ENCODE results near the gene IL17B.

DNA sequence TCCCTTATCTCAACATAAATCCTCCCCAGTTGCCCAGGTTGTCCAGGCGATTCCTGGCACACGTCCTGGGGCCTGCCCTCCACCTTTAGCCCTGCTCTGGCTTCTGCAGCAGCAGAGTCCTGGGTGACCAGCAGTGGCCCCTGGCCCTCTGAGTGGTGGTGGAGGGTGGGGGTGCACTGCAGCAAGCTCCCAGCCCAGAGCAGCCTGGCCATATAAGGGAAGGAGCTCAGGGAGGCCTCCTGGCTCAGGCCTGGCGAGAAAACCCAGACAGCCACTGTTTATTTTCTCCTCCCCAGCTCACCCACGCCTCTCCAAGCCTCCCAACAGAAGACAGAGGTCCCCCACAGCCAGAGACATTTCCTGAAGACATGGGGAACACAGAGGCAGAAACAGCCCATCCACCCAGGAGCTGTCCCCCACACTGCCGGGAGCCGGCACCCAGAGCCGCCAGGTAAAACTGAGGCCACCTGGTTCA, 44.7 kb upstream of the IL17B start:
- TF ChIP-seq, protein P1, sequence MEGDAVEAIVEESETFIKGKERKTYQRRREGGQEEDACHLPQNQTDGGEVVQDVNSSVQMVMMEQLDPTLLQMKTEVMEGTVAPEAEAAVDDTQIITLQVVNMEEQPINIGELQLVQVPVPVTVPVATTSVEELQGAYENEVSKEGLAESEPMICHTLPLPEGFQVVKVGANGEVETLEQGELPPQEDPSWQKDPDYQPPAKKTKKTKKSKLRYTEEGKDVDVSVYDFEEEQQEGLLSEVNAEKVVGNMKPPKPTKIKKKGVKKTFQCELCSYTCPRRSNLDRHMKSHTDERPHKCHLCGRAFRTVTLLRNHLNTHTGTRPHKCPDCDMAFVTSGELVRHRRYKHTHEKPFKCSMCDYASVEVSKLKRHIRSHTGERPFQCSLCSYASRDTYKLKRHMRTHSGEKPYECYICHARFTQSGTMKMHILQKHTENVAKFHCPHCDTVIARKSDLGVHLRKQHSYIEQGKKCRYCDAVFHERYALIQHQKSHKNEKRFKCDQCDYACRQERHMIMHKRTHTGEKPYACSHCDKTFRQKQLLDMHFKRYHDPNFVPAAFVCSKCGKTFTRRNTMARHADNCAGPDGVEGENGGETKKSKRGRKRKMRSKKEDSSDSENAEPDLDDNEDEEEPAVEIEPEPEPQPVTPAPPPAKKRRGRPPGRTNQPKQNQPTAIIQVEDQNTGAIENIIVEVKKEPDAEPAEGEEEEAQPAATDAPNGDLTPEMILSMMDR (IDR thresholded peaks at IDR 0.05) = no peak
- TF ChIP-seq POLR2A (IDR thresholded peaks at IDR 0.05) = no peak

All from esophagus squamous epithelium (tissue), 4 donors.